Measurements from ENCODE around the gene ZFPL1. TPM values are rescaled to one million over a fixed set of nuclear protein-coding genes. Genes with fewer than 3 reads are reported as not detected.
A peak's percentile ranks its signal among the peaks of the same experiment; 100 is the strongest.

Gene ZFPL1
- total and polyA plus RNA-seq, 9 of the 15 experiments (the other 6 are each of a cell fraction or from before 2014, with no cell fraction given) = 3.7 to 37.5 (median 22.7) TPM

- Histone ChIP-seq H3K4me1 (replicated peaks in 1 of 2; ENCODE audit: control insufficient read depth in 2 of 2, insufficient read depth in 2 of 2, low read length in 2 of 2) (peaks cover 8 to 22% of the 10 kb centered on the region in 2 experiments), H4K20me1 (replicated peaks; ENCODE audit: control insufficient read depth, insufficient read depth, low read length) (no peaks in the 10 kb centered on the region), H3K4me3 (no peak overlapping the region), H3K36me3 (ENCODE audit: control insufficient read depth, insufficient read depth, low read length) (no peaks in the 10 kb centered on the region), H3K27me3 (ENCODE audit: control insufficient read depth in 2 of 2, insufficient read depth in 2 of 2, low read length in 2 of 2) (no peaks in the 10 kb centered on the region), H3K9ac (ENCODE audit: insufficient read depth in 1 of 2, low read depth in 2 of 2, low read length in 2 of 2) (peak overlapping the region in 1 of 2 experiments; percentile 90; a peak in 2 of 4 replicates), H3K79me2 (ENCODE audit: control insufficient read depth, insufficient read depth, low read length) (no peaks in the 10 kb centered on the region), H3K9me1 (ENCODE audit: control insufficient read depth, insufficient read depth, low read length) (peaks cover 2% of the 10 kb centered on the region), H2AFZ (ENCODE audit: low read depth, low read length) (peak overlapping the region; percentile 80), H3K27ac (ENCODE audit: extremely low read depth, low read depth, low read length) (no peak overlapping the region; the same call in 2 of the 3 replicates), H3K4me2 (ENCODE audit: insufficient read depth, low read length) (no peak overlapping the region), H3K9me3 (replicated peaks; ENCODE audit: control insufficient read depth, insufficient read depth, low read depth, low read length) (no peaks in the 10 kb centered on the region)
- WGBS (ENCODE audit: insufficient coverage, low coverage, missing lambda C conversion rate) = 64% methylated on average over 11 of the region's 11 CpGs
- POLR2A ChIA-PET = interaction anchor here (0.5 to 1.4 kb wide), 6 partner anchors 9 to 229 kb away, joined by 3 to 6 read pairs (median 3); partner anchors contain the start of gene SAC3D1
- ATAC-seq (peak; percentile 11; the same call in 2 of the 3 replicates), DNase-seq (ENCODE audit: extremely low read depth in 1 of 4, low spot score in 3 of 4) (no peak), FAIRE-seq (no peak)
- in situ Hi-C loops (cut with MboI) = no loop called here
- intact Hi-C loops (cut with micrococcal nuclease) = no loop called here
- CTCF ChIA-PET (ENCODE audit: low intra/inter-chr PET ratio) = no interaction called here
- no peak for TF ChIP-seq IFI16 (CRISPR knock-in tag; IDR thresholded peaks at IDR 0.05)
- TF ChIP-seq, protein P1, sequence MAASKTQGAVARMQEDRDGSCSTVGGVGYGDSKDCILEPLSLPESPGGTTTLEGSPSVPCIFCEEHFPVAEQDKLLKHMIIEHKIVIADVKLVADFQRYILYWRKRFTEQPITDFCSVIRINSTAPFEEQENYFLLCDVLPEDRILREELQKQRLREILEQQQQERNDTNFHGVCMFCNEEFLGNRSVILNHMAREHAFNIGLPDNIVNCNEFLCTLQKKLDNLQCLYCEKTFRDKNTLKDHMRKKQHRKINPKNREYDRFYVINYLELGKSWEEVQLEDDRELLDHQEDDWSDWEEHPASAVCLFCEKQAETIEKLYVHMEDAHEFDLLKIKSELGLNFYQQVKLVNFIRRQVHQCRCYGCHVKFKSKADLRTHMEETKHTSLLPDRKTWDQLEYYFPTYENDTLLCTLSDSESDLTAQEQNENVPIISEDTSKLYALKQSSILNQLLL (CRISPR knock-in tag; IDR thresholded peaks at IDR 0.05; ENCODE audit: borderline replicate concordance) = no peak
- no peak for TF ChIP-seq ZNF444 (CRISPR knock-in tag; IDR thresholded peaks at IDR 0.05)
- peak; percentile 36; the same call in 1 of the 2 replicates for TF ChIP-seq ZFX (CRISPR knock-in tag; IDR thresholded peaks at IDR 0.05)
- BruUV-seq (replicated peaks) = no TSS peak
Observed at GRCh38 chr11:65066315-65066714, 17.7 kb upstream of the ZFPL1 start.

Data from K562 (cell line).